HepG2 (cell line): Measurements from ENCODE around the gene ETF1. TPM values are rescaled to one million over a fixed set of nuclear protein-coding genes. Genes with fewer than 3 reads are reported as not detected.

Experiments used
- IKZF1 ChIP-seq: fragments of 450-650 bp; IDR thresholded peaks from 2 replicates; pipeline ENCODE4 v1.7.1; 2016
- KAT8 ChIP-seq: IDR thresholded peaks from 2 replicates; pipeline ENCODE4 v1.6.1; 2016; ENCODE audit warnings: missing genetic modification reagents, missing compliant biosample characterization
- MLLT10 ChIP-seq: sonication (generic); formaldehyde crosslinking; IDR thresholded peaks from 2 replicates; pipeline ENCODE4 v1.4.0; 2020; ENCODE audit warnings: missing genetic modification reagents
- NCOA1 ChIP-seq: sonication (generic); formaldehyde crosslinking; IDR thresholded peaks from 2 replicates; pipeline ENCODE4 v1.9.0; 2021; ENCODE audit warnings: missing genetic modification reagents
- NCOR1 ChIP-seq: fragments of 200-600 bp; sonication (generic); IDR thresholded peaks from 2 replicates; pipeline ENCODE4 v1.7.0; 2017; ENCODE audit warnings: antibody characterized with exemption, low read length, borderline replicate concordance
- PAF1 ChIP-seq: IDR thresholded peaks from 2 replicates; pipeline ENCODE4 v1.6.1; 2016; ENCODE audit warnings: missing genetic modification reagents, missing compliant biosample characterization
- POLR2G ChIP-seq: fragments of 200-400 bp; formaldehyde crosslinking; IDR thresholded peaks from 2 replicates; pipeline ENCODE4 v1.6.1; 2018; ENCODE audit warnings: mild to moderate bottlenecking, low read depth, low read length, moderate library complexity
- TBP ChIP-seq: sonication (generic); formaldehyde crosslinking; IDR thresholded peaks from 2 replicates; pipeline ENCODE4 v1.5.0; 2020; ENCODE audit warnings: missing genetic modification reagents
- ZNF17 ChIP-seq: sonication (generic); formaldehyde crosslinking; IDR thresholded peaks from 2 replicates; pipeline ENCODE4 v1.5.0; 2020; ENCODE audit warnings: mild to moderate bottlenecking, missing genetic modification reagents
- ZNF446 ChIP-seq: sonication (generic); formaldehyde crosslinking; IDR thresholded peaks from 2 replicates; pipeline ENCODE4 v1.5.0; 2020; ENCODE audit warnings: mild to moderate bottlenecking, missing genetic modification reagents
- ZNF891 ChIP-seq: sonication (generic); formaldehyde crosslinking; IDR thresholded peaks from 2 replicates; pipeline ENCODE4 v1.5.0; 2020; ENCODE audit warnings: mild to moderate bottlenecking, missing genetic modification reagents
- polyA plus RNA-seq, 8 experiments: library from polyadenylated mRNA; depleted of rRNA in 3 of 8; stranded (reverse) in 7 of 8; unstranded in 1 of 8; fragments of >200 nt; fragmentation: Illumina TruSeq in 4 of 8; extraction: Trizol in 4 of 8; gene quantifications; 2 replicates each; pipeline versions ENCODE4 v1.2.1 to v1.2.3, GENCODE V29; 2011 to 2016; ENCODE audit warnings: low read depth in 4 of 8, missing spikeins in 1 of 8, mixed read lengths in 1 of 8; ENCODE audit not compliant: insufficient read depth in 1 of 8
- total RNA-seq, 5 experiments: library from RNA; depleted of rRNA; stranded (reverse); fragments of >200 nt; fragmentation: Illumina TruSeq; extraction: Trizol; gene quantifications; 2 replicates each; pipeline ENCODE4 v1.2.3, GENCODE V29; 2016; ENCODE audit warnings: low read depth in 1 of 5
- TF ChIP-seq, protein P1 (sequence below): sonication (generic); formaldehyde crosslinking; IDR thresholded peaks from 2 replicates; pipeline ENCODE4 v1.4.0; 2020; ENCODE audit warnings: mild to moderate bottlenecking, missing genetic modification reagents
- TF ChIP-seq, protein P2 (sequence below): sonication (generic); formaldehyde crosslinking; IDR thresholded peaks from 2 replicates; pipeline ENCODE4 v1.5.1; 2020; ENCODE audit warnings: mild to moderate bottlenecking, missing genetic modification reagents, moderate library complexity

The ETF1 gene
- total and polyA plus RNA-seq, 2 of the 13 experiments (the other 11 are each of a cell fraction or from before 2014, with no cell fraction given), result 52.1 to 184 TPM

DNA sequence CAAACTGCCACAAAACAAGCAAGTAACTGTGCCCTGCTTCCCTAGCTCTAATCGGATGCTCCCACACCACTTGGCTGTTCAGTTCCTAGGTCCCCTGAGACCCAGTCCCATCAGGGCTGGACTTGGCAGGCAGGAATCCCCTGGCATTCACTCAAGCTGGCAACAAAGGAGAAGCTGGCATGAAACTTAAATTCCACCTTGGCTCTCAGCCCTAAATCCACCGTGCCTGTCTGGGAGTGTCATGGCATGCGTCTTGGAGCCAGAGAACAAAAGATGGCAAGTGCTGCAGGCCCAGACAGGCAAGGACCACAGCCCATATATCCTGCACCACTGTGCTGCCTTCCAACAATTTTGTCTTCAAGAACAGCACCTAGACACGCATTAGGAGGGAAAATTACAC is 38.2 kb downstream of the ETF1 start (continued):
- TF ChIP-seq, protein P1, sequence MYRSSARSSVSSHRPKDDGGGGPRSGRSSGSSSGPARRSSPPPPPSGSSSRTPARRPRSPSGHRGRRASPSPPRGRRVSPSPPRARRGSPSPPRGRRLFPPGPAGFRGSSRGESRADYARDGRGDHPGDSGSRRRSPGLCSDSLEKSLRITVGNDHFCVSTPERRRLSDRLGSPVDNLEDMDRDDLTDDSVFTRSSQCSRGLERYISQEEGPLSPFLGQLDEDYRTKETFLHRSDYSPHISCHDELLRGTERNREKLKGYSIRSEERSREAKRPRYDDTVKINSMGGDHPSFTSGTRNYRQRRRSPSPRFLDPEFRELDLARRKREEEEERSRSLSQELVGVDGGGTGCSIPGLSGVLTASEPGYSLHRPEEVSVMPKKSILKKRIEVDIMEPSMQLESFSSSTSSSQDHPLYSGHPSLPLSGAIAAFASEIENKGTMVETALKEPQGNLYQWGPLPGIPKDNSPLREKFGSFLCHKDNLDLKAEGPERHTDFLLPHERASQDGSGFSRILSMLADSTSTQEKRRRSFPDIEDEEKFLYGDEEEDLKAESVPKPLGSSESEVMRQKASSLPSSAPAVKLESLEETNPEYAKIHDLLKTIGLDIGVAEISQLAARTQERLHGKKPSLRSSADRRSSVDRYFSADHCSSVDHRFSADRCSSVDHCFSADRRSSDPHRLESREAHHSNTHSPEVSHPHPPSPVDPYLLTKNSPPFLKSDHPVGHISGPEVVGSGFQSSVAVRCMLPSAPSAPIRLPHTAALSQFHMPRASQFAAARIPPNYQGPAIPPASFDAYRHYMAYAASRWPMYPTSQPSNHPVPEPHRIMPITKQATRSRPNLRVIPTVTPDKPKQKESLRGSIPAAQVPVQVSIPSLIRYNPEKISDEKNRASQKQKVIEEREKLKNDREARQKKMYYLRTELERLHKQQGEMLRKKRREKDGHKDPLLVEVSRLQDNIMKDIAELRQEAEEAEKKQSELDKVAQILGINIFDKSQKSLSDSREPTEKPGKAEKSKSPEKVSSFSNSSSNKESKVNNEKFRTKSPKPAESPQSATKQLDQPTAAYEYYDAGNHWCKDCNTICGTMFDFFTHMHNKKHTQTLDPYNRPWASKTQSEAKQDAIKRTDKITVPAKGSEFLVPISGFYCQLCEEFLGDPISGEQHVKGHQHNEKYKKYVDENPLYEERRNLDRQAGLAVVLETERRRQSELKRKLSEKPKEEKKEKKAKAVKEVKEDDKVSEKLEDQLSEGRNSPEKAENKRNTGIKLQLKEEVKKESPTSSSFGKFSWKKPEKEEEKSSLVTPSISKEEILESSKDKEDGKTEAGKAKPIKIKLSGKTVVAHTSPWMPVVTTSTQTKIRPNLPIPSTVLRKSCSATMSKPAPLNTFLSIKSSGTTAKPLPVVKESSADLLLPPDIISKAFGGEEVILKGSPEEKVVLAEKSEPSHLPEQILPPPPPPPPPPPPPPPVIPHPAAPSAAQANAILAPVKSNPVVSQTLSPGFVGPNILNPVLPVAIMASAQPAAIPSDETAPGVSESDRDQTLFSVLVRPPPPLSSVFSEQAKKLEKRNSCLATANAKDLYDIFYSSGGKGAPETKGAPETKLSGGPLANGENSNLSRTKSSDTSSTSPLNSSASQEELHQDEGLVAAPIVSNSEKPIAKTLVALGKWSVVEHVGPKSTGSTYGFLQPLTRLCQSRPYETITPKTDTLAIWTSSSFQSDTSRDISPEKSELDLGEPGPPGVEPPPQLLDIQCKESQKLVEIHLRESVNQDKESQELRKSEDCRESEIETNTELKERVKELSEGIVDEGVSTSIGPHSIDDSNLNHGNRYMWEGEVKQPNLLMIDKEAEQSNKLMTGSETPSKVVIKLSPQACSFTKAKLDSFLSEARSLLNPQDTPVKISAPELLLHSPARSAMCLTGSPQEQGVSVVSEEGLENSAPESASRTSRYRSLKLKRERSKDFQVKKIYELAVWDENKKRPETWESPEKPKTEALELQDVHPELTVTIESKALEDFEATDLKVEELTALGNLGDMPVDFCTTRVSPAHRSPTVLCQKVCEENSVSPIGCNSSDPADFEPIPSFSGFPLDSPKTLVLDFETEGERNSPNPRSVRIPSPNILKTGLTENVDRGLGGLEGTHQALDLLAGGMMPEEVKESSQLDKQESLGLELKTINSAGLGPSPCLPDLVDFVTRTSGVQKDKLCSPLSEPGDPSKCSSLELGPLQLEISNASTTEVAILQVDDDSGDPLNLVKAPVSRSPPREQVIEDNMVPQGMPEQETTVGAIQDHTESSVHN (CRISPR knock-in tag), result no peak
- TF ChIP-seq IKZF1 (no peak), POLR2G (peak; percentile 35; the same call in 1 of the 2 replicates), MLLT10 (CRISPR knock-in tag) (no peak), PAF1 (CRISPR knock-in tag) (no peak), KAT8 (CRISPR knock-in tag) (no peak), ZNF446 (CRISPR knock-in tag) (0 out of 2 replicates have a peak, but pooled peaks have one; percentile 27), ZNF891 (CRISPR knock-in tag) (0 out of 2 replicates have a peak, but pooled peaks have one; percentile 60), NCOA1 (no peak), ZNF17 (CRISPR knock-in tag) (no peak), TBP (CRISPR knock-in tag) (no peak), NCOR1 (no peak)
- TF ChIP-seq, protein P2, sequence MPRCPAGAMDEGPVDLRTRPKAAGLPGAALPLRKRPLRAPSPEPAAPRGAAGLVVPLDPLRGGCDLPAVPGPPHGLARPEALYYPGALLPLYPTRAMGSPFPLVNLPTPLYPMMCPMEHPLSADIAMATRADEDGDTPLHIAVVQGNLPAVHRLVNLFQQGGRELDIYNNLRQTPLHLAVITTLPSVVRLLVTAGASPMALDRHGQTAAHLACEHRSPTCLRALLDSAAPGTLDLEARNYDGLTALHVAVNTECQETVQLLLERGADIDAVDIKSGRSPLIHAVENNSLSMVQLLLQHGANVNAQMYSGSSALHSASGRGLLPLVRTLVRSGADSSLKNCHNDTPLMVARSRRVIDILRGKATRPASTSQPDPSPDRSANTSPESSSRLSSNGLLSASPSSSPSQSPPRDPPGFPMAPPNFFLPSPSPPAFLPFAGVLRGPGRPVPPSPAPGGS (CRISPR knock-in tag), result no peak
